RWPE1 (cell line): Measurements from ENCODE around the gene XPO5.
A peak's percentile ranks its signal among the peaks of the same experiment; 100 is the strongest.
"Not testable (repeated sequence)": the region's sequence is repeated elsewhere in the genome, so short reads cannot be mapped to it uniquely, and the experiment has no call there.

Experiments
- CTCF ChIA-PET: fragments of 350-600 bp; sonication (Branson Sonifier 250); formaldehyde crosslinking; extraction: SDS; loops from one replicate; lab custom pipeline; 2021; lab: Yijun Ruan, JAX
- POLR2A ChIA-PET: fragments of 400-600 bp; formaldehyde crosslinking; extraction: SDS; loops from one replicate; lab custom pipeline; 2020; ENCODE audit warnings: antibody characterized with exemption; ENCODE audit not compliant: low non-redundant PET; lab: Yijun Ruan, JAX
- DNase-seq: peaks from one replicate; pipeline ENCODE4 v3.0.0; 2012; ENCODE audit warnings: low spot score
- H3K27ac ChIP-seq: fragments of 450-650 bp; 2 replicates; pipeline ENCODE4 v1.5.1; 2017
- TF ChIP-seq, protein P1 (sequence below): fragments of 450-650 bp; conservative IDR thresholded peaks from 2 replicates; pipeline ENCODE4 v1.5.1; 2017; ENCODE audit warnings: low read depth, mild to moderate bottlenecking

Gene XPO5

DNA sequence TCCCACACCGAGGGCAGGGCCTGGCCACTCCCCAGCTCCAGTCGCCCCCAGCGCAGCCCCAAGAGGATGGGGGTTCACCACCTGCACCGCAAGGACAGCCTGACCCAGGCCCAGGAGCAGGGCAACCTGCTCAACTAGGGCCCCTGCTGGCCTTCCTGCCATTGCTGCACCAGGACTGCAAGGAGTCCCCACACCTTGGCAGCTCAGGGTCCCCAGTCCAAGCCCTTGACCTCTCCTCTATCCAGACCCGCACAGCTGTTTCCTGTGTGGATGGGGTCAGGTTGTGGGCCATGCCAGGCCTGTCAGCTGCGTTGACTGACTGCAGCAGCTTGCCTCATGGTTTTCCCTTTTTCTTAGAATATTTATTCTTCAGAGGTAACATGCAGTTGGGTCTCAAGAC is 70.1 kb downstream of the XPO5 start:
- POLR2A ChIA-PET: no interaction called here
- CTCF ChIA-PET: interaction anchor here (0.5 to 3.7 kb wide), 11 partner anchors 10 to 319 kb away, joined by 3 to 39 read pairs (median 5); partner anchors contain the start of gene DNPH1
- DNase-seq: no peak
- TF ChIP-seq, protein P1, sequence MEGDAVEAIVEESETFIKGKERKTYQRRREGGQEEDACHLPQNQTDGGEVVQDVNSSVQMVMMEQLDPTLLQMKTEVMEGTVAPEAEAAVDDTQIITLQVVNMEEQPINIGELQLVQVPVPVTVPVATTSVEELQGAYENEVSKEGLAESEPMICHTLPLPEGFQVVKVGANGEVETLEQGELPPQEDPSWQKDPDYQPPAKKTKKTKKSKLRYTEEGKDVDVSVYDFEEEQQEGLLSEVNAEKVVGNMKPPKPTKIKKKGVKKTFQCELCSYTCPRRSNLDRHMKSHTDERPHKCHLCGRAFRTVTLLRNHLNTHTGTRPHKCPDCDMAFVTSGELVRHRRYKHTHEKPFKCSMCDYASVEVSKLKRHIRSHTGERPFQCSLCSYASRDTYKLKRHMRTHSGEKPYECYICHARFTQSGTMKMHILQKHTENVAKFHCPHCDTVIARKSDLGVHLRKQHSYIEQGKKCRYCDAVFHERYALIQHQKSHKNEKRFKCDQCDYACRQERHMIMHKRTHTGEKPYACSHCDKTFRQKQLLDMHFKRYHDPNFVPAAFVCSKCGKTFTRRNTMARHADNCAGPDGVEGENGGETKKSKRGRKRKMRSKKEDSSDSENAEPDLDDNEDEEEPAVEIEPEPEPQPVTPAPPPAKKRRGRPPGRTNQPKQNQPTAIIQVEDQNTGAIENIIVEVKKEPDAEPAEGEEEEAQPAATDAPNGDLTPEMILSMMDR: no peak
- peak overlapping the region; percentile 36 for H3K27ac ChIP-seq

DNA sequence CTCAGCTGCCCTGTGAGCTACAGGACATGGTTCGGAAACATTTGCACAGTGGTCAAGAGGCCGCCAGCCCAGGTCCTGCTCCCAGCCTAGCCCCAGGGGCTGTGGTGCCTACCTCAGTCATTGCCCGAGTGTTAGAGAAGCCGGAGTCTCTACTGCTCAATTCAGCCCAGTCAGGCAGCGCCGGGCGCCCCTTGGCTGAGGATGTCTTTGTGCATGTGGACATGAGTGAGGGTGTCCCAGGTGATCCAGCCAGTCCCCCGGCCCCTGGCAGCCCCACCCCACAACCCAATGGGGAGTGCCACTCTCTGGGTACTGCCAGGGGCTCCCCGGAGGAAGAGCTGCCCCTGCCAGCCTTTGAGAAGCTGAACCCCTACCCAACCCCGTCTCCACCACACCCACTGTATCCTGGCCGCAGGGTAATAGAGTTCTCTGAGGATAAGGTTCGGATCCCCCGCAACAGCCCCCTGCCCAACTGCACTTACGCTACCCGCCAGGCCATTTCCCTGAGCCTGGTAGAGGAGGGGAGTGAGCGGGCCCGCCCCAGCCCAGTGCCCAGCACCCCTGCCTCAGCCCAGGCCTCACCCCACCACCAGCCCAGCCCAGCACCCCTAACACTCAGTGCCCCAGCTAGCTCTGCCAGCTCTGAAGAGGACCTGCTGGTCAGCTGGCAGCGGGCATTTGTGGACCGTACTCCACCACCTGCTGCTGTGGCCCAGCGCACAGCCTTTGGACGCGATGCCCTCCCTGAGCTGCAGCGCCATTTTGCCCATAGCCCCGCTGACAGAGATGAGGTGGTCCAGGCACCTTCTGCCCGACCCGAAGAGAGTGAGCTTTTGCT is 70.9 kb downstream of the XPO5 start:
- CTCF ChIA-PET: interaction anchor here (0.6 to 3.7 kb wide), 5 partner anchors 9 to 208 kb away, joined by 3 to 39 read pairs (median 4); no protein-coding TSS in a partner anchor
- no peak for DNase-seq
- POLR2A ChIA-PET: no interaction called here
- H3K27ac ChIP-seq: peak overlapping the region; percentile 36
- TF ChIP-seq, protein P1: no peak

DNA sequence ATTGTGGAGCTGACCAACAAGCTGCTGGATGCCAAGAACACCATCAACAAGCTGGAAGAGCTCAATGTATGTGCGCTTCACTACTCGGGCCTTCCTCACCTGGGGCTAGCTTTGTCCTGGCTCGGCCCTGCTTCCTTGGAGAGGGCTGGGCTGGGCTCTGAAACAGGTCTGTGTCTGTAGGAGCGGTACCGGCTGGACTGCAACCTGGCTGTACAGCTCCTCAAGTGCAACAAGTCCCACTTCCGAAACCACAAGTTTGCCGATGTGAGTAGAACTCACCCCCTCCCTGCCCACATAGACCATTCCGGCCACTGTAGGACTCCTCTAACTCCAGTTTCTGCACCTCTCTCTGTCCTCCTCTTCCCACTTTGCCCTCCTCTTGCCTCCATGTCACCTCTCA is 72.4 kb downstream of the XPO5 start:
- DNase-seq: no peak
- ChIA-PET POLR2A (no interaction called here), CTCF (interaction anchor here (1.2 kb wide), 1 partner anchor 49 kb away, joined by 4 read pairs; no protein-coding TSS in a partner anchor)
- TF ChIP-seq, protein P1: no peak
- H3K27ac ChIP-seq: peak overlapping the region; percentile 36

DNA sequence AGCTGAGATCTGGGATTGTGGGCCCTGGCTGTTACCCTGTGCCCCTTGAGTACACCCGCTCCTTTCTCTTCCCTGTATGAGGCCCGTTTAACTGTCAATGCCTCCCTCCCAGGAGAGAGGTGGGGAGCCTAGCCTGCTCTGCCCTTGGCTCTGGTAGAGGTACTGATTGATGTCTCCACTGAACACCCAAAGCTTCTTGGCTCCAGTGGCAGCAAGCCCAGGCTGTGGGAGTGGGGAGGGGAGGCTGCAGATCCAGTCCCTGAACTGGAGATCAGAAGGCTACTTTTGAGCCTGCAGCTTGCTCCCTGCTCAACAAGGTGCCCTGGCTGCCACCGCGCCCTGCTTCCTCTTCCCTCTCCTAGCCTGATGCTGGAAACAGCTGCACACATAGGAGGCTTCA is 73.2 kb downstream of the XPO5 start:
- CTCF ChIA-PET: no interaction called here

DNA sequence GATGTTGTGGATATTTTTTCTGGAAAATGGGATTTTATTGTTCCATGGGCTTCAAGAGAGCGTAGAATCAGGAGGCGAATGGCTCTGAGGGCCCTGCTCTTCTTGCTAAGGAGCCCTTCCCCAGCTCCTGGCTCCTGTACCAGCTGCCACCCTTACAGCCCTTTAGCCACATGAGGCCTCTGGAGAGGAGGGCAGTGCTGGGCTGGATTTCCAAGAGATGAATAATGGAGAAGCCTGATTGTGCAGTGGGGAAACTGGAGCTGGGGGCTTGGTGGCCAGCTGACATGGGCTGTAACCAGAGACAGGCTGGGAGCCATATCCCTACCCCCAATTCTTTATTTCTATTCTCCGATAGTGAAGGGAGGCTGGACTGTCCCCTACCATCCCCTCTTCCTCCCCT is 74.9 kb downstream of the XPO5 start:
- DNase-seq: no peak
- ChIA-PET POLR2A (interaction anchor here (1.0 kb wide), 1 partner anchor 9 kb away, joined by 4 read pairs; the partner anchor contains the start of gene LRRC73), CTCF (interaction anchor here (0.6 to 1.7 kb wide), 3 partner anchors 8 to 47 kb away, joined by 3 to 9 read pairs (median 3); no protein-coding TSS in a partner anchor)
- TF ChIP-seq, protein P1: no peak
- peak overlapping the region; percentile 28 for H3K27ac ChIP-seq

More for the DNA sequence above, 73.2 kb downstream of the XPO5 start:
- H3K27ac ChIP-seq: peak overlapping the region; percentile 36
- DNase-seq: no peak
- POLR2A ChIA-PET: no interaction called here
- TF ChIP-seq, protein P1: no peak

DNA sequence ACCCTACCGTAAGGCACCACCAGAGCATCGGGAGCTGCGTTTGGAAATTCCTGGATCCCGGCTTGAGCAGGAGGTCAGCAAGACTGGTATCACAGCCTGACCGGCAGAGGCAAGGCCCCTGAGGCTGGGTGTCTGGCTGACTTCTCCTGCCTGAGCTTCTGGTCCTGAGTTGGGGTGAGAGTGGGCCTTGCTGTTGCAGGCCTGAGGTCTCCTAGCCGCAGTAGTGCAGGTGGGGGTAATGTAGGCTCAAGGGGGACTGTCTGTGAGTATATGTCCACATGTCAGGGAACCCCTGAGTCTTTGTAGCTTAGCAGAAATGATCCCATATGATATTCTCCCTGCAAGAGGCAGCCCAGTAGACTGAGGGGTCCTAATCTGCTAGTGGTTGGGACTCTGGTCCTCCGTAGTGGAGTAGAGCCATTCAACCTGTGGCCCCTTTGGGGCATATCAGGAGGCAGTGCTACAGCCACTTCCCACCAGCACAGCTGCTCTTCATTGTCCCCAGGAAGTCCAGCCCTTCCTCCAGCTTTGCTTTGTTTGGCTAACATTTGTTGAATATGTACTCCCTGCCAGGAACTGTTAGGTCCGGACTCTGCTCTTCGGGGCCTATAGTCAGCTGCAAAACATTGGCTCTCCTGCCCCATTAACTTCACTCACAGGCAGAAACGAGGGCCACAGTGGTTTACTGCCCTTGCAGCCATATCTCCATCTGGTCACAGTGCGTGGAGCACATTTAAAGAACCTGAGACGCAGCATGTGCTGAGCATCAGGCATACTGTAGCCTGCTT is 76.6 kb downstream of the XPO5 start:
- ChIA-PET POLR2A (no interaction called here), CTCF (no interaction called here)
- no peak for DNase-seq
- TF ChIP-seq, protein P1: no peak
- H3K27ac ChIP-seq: peak overlapping the region; percentile 99

DNA sequence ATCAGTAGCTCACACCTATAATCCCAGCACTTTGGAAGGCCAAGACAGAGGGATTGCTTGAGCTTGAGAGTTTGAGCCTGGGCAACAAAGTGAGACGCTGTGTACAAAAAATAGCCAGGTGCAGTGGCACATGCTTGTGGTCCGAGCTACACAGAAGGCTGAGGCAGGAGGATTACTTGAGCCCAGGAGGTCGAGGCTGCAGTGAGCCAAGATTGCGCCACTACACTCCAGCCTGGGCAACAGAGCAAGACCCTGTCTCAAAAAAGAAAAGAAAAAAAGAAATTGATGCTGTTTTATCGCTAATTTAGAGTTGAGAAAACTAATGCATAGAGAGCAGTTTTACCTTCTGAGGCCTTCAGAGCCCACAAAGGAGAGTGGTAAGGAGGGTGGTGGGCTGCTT is 77.5 kb downstream of the XPO5 start:
- POLR2A ChIA-PET: not testable (repeated sequence)

More for the DNA sequence above, 77.5 kb downstream of the XPO5 start:
- peak overlapping the region; percentile 99 for H3K27ac ChIP-seq
- CTCF ChIA-PET, DNase-seq: not testable (repeated sequence)
